Activated CD8-positive, alpha-beta memory T cell treated with anti-CD3 and anti-CD28 coated beads, Interleukin-2, amount 10 ng/mL, durations not matched to agents 7 days and 5 days (primary cell): ENCODE data around the gene DCAF10. TPM values are rescaled to one million over a fixed set of nuclear protein-coding genes. Genes with fewer than 3 reads are reported as not detected.
"Not testable (repeated sequence)": the region's sequence is repeated elsewhere in the genome, so short reads cannot be mapped to it uniquely, and the experiment has no call there.

ENCODE experiments used
- ATAC-seq: fragments of 150-1000 bp; cut with Tn5 transposase; one replicate; pipeline ENCODE4 v1.10.0; 2021; ENCODE audit warnings: moderate library complexity
- CTCF ChIA-PET: fragments of 350-600 bp; sonication (Branson Sonifier 250); formaldehyde crosslinking; loops from one replicate; lab custom pipeline; 2021; ENCODE audit warnings: antibody characterized with exemption; lab: Charles Lee
- DNase-seq: peaks from one replicate; pipeline ENCODE4 v3.0.0-alpha.2; 2020
- H3K27ac Mint-ChIP-seq: one replicate; pipeline ENCODE4 v1.8.0; 2021; ENCODE audit warnings: mild to moderate bottlenecking, mixed read lengths
- H3K27me3 Mint-ChIP-seq: one replicate; pipeline ENCODE4 v1.8.0; 2021; ENCODE audit warnings: mixed read lengths
- H3K36me3 Mint-ChIP-seq: one replicate; pipeline ENCODE4 v1.8.0; 2021; ENCODE audit warnings: mild to moderate bottlenecking, mixed read lengths
- H3K4me1 Mint-ChIP-seq: one replicate; pipeline ENCODE4 v1.8.0; 2021; ENCODE audit warnings: mixed read lengths
- H3K4me3 Mint-ChIP-seq: one replicate; pipeline ENCODE4 v1.8.0; 2021; ENCODE audit warnings: mild to moderate bottlenecking, moderate library complexity, mixed read lengths
- H3K9me3 Mint-ChIP-seq: one replicate; pipeline ENCODE4 v1.8.0; 2022; ENCODE audit warnings: low read depth, mixed read lengths
- total RNA-seq, 2 experiments: library from RNA; stranded (reverse); gene quantifications; one replicate each; pipeline ENCODE4 v1.2.3, GENCODE V29; 2021

The DCAF10 gene
- total RNA-seq, 2 experiments from 2014 or later, result 17.2 to 20.9 TPM

GRCh38 chr9:37908698-37909186 lies 108.1 kb downstream of the DCAF10 start:
- ATAC-seq (no peak), DNase-seq (no peak)
- no peaks in the 10 kb centered on the region for H3K27me3 Mint-ChIP-seq
- H3K36me3 Mint-ChIP-seq, result no peaks in the 10 kb centered on the region
- H3K9me3 Mint-ChIP-seq, result no peaks in the 10 kb centered on the region
- H3K4me3 Mint-ChIP-seq, result no peak overlapping the region
- no peak overlapping the region for H3K27ac Mint-ChIP-seq
- peaks cover 8% of the 10 kb centered on the region for H3K4me1 Mint-ChIP-seq
- CTCF ChIA-PET, result no interaction called here

- Mint-ChIP-seq H3K4me3 (no peak overlapping the region), H3K27me3 (no peaks in the 10 kb centered on the region), H3K9me3 (no peaks in the 10 kb centered on the region), H3K27ac (no peak overlapping the region), H3K4me1 (peaks cover 7% of the 10 kb centered on the region), H3K36me3 (no peaks in the 10 kb centered on the region)
- CTCF ChIA-PET, result interaction anchor here (6.4 kb wide), 1 partner anchor 178 kb away, joined by 51 read pairs; no protein-coding TSS in a partner anchor
- ATAC-seq (no peak), DNase-seq (no peak)
Observed at GRCh38 chr9:37909326-37909725, 108.7 kb downstream of the DCAF10 start.

GRCh38 chr9:37909836-37910235 lies 109.2 kb downstream of the DCAF10 start:
- not testable (repeated sequence) for ATAC-seq, H3K27me3 Mint-ChIP-seq, H3K36me3 Mint-ChIP-seq, H3K9me3 Mint-ChIP-seq, H3K27ac Mint-ChIP-seq, DNase-seq, H3K4me3 Mint-ChIP-seq, H3K4me1 Mint-ChIP-seq
- CTCF ChIA-PET, result interaction anchor here (6.4 kb wide), 1 partner anchor 178 kb away, joined by 51 read pairs; no protein-coding TSS in a partner anchor

GRCh38 chr9:37910271-37910670 lies 109.7 kb downstream of the DCAF10 start:
- Mint-ChIP-seq H3K36me3 (no peaks in the 10 kb centered on the region), H3K4me3 (no peak overlapping the region), H3K9me3 (no peaks in the 10 kb centered on the region), H3K27me3 (no peaks in the 10 kb centered on the region), H3K27ac (no peak overlapping the region), H3K4me1 (no peaks in the 10 kb centered on the region)
- CTCF ChIA-PET, result interaction anchor here (1.0 to 6.4 kb wide), 2 partner anchors 177 to 181 kb away, joined by 3 to 51 read pairs; no protein-coding TSS in a partner anchor
- ATAC-seq (no peak), DNase-seq (peak; percentile 4)

- CTCF ChIA-PET, result interaction anchor here (1.0 to 6.4 kb wide), 5 partner anchors 8 to 482 kb away, joined by 3 to 51 read pairs (median 8); partner anchors contain the start of gene SLC25A51
- H3K4me1 Mint-ChIP-seq, result no peaks in the 10 kb centered on the region
- peak; percentile 32 for DNase-seq
- no peak for ATAC-seq
- no peak overlapping the region for H3K4me3 Mint-ChIP-seq
- H3K27ac Mint-ChIP-seq, result no peak overlapping the region
- H3K27me3 Mint-ChIP-seq, result no peaks in the 10 kb centered on the region
- no peaks in the 10 kb centered on the region for H3K36me3 Mint-ChIP-seq
- no peaks in the 10 kb centered on the region for H3K9me3 Mint-ChIP-seq
Observed at GRCh38 chr9:37911271-37911681, 110.7 kb downstream of the DCAF10 start.

- Mint-ChIP-seq H3K4me3 (no peak overlapping the region), H3K27me3 (no peaks in the 10 kb centered on the region), H3K4me1 (peaks cover 2% of the 10 kb centered on the region), H3K36me3 (no peaks in the 10 kb centered on the region), H3K9me3 (no peaks in the 10 kb centered on the region), H3K27ac (no peak overlapping the region)
- ATAC-seq (peak; percentile 86), DNase-seq (peak; percentile 86)
- CTCF ChIA-PET, result interaction anchor here (0.6 to 6.4 kb wide), 44 partner anchors 9 to 518 kb away, joined by 3 to 51 read pairs (median 4); partner anchors contain the start of genes ALDH1B1 and SHB
Observed at GRCh38 chr9:37913480-37914153, 113.0 kb downstream of the DCAF10 start.

- Mint-ChIP-seq H3K27ac (no peak overlapping the region), H3K4me3 (no peak overlapping the region), H3K36me3 (no peaks in the 10 kb centered on the region), H3K9me3 (no peaks in the 10 kb centered on the region), H3K4me1 (peaks cover 2% of the 10 kb centered on the region), H3K27me3 (no peaks in the 10 kb centered on the region)
- CTCF ChIA-PET, result interaction anchor here (0.6 to 6.4 kb wide), 39 partner anchors 8 to 518 kb away, joined by 3 to 51 read pairs (median 4); partner anchors contain the start of genes ALDH1B1 and SHB
- DNase-seq, result no peak
- ATAC-seq, result no peak
Observed at GRCh38 chr9:37914154-37914551, 113.6 kb downstream of the DCAF10 start.

GRCh38 chr9:37914701-37915358 lies 114.2 kb downstream of the DCAF10 start:
- CTCF ChIA-PET, result interaction anchor here (0.8 to 6.4 kb wide), 18 partner anchors 7 to 517 kb away, joined by 3 to 51 read pairs (median 6); partner anchors contain the start of genes ALDH1B1 and SHB
- ATAC-seq, result no peak
- peaks cover 2% of the 10 kb centered on the region for H3K4me1 Mint-ChIP-seq

GRCh38 chr9:37915911-37916470 lies 115.4 kb downstream of the DCAF10 start:
- Mint-ChIP-seq H3K4me3 (no peak overlapping the region), H3K27me3 (no peaks in the 10 kb centered on the region), H3K36me3 (no peaks in the 10 kb centered on the region), H3K27ac (no peak overlapping the region), H3K9me3 (no peaks in the 10 kb centered on the region), H3K4me1 (peaks cover 2% of the 10 kb centered on the region)
- no peak for DNase-seq
- ATAC-seq, result no peak
- CTCF ChIA-PET, result interaction anchor here (1.1 to 6.4 kb wide), 6 partner anchors 11 to 516 kb away, joined by 3 to 51 read pairs (median 4); no protein-coding TSS in a partner anchor

More at GRCh38 chr9:37914701-37915358, 114.2 kb downstream of the DCAF10 start:
- Mint-ChIP-seq H3K27me3 (no peaks in the 10 kb centered on the region), H3K36me3 (no peaks in the 10 kb centered on the region), H3K4me3 (no peak overlapping the region), H3K27ac (no peak overlapping the region), H3K9me3 (no peaks in the 10 kb centered on the region)
- no peak for DNase-seq

GRCh38 chr9:37916471-37917312 lies 116.1 kb downstream of the DCAF10 start:
- CTCF ChIA-PET, result interaction anchor here (0.9 to 1.9 kb wide), 2 partner anchors 12 to 135 kb away, joined by 3 to 5 read pairs; no protein-coding TSS in a partner anchor
- Mint-ChIP-seq H3K4me1 (peaks cover 2% of the 10 kb centered on the region), H3K27me3 (no peaks in the 10 kb centered on the region), H3K4me3 (no peak overlapping the region), H3K36me3 (no peaks in the 10 kb centered on the region), H3K27ac (no peak overlapping the region), H3K9me3 (no peaks in the 10 kb centered on the region)
- ATAC-seq (no peak), DNase-seq (no peak)
